Measurements from ENCODE around the gene FGD6.

Gene FGD6

GRCh38 chr12:95231190-95231589, 13.9 kb upstream of the FGD6 start:
- DNase-seq: no peak

- no peak for DNase-seq
These were observed 13.0 kb upstream of the FGD6 start for GRCh38 chr12:95230313-95230712.

DNA sequence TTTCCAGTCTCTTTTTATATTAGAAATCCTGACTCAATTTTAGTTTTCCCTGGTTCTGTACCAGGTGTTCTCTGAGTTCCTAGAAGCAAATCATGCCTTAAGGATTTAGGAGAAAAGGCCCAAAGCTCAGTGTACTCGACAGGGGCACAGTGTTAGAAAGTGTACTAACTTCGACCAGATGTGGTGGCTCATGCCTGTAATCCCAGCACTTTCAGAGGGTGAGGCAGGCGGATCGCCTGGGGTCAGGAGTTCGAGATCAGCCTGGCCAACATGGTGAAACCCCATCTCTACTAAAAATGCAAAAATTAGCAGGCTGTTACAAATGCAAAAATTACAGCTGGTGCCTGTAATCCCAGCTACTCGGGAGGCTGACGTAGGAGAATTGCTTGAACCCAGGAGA, 12.4 kb upstream of the FGD6 start:
- DNase-seq: no peak

GRCh38 chr12:95228617-95229016, 11.3 kb upstream of the FGD6 start:
- DNase-seq: no peak

DNA sequence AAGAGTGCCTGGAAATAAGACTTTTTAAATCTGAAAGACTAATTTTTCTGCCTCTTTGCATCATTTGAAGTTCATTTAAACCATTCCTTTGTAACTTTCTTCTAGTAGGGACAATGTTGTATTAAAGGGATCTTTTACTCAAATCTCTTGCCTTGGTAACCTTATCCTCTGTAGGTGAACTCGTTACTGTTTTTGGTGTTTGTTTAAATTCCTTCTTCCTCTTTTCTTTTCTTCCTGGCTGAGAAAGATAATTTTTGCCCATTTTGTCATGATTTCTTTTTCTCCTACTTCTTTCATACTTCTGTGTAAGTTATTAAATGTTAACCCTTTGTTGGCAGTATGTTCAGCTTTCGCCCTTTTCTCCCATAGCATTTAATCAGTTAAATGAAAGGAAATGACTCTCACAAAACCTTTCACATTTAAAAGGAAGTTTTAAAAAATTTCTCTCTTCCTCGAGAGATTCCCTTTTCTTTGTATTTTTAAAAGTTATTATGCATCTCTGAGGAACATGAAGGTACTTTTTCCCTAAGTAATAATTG, 10.6 kb upstream of the FGD6 start:
- no peak for DNase-seq

GRCh38 chr12:95225645-95226212, 8.5 kb upstream of the FGD6 start:
- DNase-seq: no peak

GRCh38 chr12:95224202-95225170, 7.2 kb upstream of the FGD6 start:
- DNase-seq: no peak

DNA sequence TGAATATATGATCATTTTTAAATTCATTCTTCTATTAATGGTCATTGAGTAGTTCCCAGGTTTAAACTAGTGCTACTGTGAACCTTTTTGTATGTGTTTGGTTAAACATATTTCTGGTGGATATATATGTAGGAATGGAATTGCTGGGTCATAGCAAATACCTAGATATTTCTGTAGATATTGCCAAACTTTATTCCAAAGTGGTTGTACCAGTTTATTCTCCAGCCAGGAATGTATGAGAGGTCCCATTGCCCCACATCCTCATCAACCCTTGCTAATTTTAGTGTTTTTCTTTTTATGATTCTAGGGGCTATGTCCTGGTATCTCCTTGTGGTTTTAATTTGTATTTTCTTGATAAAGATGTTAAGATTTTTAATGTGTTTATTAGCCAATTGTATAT, 3.5 kb upstream of the FGD6 start:
- no peak for DNase-seq

DNA sequence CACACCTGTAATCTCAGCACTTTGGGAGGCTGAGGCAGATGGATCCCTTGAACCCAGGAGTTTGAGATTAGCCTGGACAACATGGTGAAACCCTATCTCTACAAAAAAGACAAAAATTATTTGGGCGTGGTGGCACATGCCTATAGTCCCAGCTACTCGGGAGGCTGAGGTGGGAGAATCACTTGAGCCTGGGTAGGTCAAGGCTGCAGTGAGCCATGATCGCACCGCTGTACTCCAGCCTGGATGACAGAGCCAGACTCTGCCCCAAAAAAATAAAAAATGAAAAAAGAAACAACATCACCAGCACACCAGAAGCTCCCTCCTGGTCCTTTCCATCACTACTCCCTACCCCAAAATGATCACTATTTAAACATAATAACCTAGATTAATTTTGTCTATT, 2.9 kb upstream of the FGD6 start:
- DNase-seq: no peak

DNA sequence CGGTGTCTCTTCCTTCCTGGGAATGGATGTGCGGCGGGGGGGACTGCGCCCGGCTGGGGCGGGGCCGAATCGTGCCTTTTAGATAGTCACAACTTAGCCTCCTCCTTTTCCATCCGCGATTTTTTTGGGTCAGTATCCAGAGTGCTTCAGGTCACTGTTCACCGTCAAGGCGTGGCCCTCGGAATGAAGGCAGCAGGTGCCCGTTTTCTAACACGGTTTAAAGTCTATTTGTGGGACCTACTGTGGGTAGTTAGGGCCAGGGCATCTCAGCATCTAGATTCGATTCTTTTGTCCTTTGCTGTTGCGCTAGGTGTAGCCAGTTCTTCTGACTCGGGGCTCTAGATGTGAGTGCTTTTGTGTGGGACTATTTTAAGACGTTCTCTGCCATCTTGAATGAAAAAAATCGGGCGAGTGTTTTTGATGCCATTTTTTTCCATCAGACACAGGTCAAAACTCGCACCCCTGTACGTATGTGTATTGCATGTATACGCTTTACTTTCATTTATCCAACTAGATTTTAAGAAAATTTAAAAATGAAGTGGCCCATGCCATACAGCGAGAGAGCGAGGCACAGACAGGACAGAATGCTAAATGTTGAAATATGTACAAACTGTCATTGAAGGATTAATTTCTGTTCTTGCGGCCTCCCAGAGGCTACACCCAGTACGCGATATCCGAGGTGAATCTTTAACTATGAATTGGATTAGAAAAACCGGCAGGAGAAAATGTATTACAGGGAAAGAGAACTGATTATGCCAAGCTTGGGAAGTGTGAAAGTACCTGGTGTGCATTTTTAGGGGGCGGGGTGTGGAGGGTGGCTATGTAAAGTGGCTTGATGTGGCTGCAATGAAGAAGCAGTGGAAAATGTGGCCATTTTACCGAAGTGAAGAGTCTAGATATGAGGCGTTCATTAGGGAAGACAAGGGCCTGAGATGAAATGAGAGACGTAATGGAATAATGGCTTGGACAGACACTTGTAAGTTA, 1.2 kb upstream of the FGD6 start:
- DNase-seq: peak; percentile 62

DNA sequence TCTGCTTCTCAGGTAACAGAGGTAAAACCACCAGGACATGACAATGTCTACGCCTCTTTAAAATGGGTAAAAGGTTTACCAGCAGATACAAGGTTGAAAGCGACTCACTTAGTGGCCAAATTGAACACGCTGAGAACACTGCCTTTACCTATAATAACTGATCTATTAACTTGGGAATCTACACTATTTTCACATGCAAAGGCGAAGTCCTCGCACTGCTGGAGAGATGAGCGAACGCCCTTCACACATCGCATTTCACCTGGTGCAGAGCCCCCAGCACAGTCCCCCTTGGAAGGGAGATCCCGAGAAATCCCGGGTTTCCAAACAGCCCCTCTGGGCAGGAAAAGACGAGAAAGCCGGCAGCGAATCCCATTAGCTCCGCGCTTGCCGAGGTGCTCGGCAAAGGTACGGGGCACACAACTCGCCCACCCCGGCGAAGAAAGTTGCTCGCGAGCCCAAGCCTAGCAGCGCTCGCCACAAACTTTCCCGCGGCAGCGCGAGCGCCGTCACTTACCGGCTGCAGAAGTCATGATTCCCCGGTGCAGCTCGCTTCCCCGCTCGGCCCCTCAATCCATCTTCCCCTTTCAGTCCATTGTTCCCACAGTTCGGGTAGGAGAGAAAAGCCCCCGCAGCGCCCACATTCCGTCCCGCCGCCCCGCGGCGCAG, 423 bp downstream of the FGD6 start:
- peak; percentile 27 for DNase-seq

DNA sequence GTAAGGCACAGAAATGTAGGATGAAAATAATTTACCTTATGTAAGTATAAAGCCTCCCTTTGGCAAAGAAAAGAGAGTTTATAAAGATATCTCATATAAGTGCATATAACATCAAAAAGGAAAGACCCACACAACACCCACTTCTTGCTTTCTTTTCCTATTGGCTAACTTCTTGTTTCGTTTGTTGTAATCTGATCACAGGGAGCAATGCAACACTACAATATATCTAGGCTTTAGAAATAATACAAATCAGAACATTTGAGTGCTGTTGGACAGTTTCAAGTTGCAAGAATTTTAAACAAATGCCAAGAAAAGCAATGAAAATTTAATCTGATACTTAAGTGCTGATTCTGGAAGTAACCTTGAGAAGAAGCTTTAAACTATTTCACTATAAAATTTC, 1.3 kb downstream of the FGD6 start:
- peak; percentile 9 for DNase-seq

GRCh38 chr12:95214466-95214865, 2.8 kb downstream of the FGD6 start:
- DNase-seq: no peak

DNA sequence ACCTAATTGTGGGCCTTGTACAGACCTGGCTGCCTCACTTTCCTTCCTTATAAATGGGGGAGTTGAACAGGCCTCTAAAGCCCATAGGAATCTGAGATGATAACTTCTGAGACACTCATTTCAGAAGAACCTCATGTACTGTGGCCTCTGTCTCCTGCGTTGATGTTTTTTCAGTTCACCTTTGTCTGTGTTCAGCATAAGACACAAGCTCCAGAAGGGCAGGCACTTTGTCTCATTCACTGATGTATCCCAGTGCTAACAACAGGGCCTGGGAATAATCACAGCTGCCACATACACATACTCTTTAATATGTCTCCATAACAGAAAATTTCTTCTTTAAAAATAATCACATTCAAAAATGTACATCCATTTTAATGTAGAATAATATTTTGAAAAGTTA, 3.3 kb downstream of the FGD6 start:
- no peak for DNase-seq

- DNase-seq: no peak
These were observed 4.1 kb downstream of the FGD6 start for GRCh38 chr12:95213119-95213518.

GRCh38 chr12:95212586-95212985, 4.7 kb downstream of the FGD6 start:
- DNase-seq: no peak

- no peak for DNase-seq
These were observed 8.6 kb downstream of the FGD6 start for GRCh38 chr12:95208678-95209077.

- no peak for DNase-seq
These were observed 9.9 kb downstream of the FGD6 start for GRCh38 chr12:95207407-95207806.

- no peak for DNase-seq
These were observed 10.4 kb downstream of the FGD6 start for GRCh38 chr12:95206916-95207315.

DNA sequence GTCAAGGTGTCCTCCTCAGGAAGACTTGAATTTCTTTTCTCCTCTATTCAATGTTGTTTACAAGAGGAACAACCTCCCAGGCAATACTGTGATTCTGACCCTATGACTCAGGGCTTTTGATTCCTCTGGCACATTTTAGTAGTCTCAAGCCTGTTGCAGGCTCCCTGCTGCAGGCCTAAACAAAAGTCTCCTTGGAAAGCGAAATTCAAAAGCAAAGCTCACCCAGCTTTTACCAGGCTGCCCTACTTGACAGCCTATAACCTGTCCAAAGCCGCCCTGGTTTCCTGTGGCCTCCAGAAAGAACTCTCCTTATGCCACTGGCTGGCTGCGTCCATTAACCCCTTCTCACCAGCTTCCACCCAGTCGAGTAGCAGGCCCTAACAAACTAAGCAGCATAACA, 11.6 kb downstream of the FGD6 start:
- no peak for DNase-seq

GRCh38 chr12:95205016-95205624, 12.1 kb downstream of the FGD6 start:
- no peak for DNase-seq

Data from CD4-positive, alpha-beta T cell treated with Interleukin-17A for 1 hour (primary cell).